Stimulated activated memory B cell treated with anti-CD40 and anti-IgM and Interleukin-4, amounts not matched to agents 10 μg/mL and 1 μg/mL and 100 μg/mL, for 72 hours (primary cell): ENCODE measurements around the gene ARL15.

Experiments
- ATAC-seq: fragments of 150-1000 bp; cut with Tn5 transposase; 2 replicates; pipeline ENCODE4 v1.10.0; 2021
- H3K27ac Mint-ChIP-seq: one replicate; pipeline ENCODE4 v1.8.0; 2022; ENCODE audit warnings: mild to moderate bottlenecking, mixed read lengths
- H3K27me3 Mint-ChIP-seq: one replicate; pipeline ENCODE4 v1.8.0; 2022; ENCODE audit warnings: mixed read lengths
- H3K36me3 Mint-ChIP-seq: one replicate; pipeline ENCODE4 v1.8.0; 2022; ENCODE audit warnings: mixed read lengths
- H3K4me1 Mint-ChIP-seq: one replicate; pipeline ENCODE4 v1.8.0; 2022; ENCODE audit warnings: mixed read lengths
- H3K4me3 Mint-ChIP-seq: one replicate; pipeline ENCODE4 v1.8.0; 2022; ENCODE audit warnings: mild to moderate bottlenecking, moderate library complexity, mixed read lengths
- H3K9me3 Mint-ChIP-seq: one replicate; pipeline ENCODE4 v1.8.0; 2022; ENCODE audit warnings: mixed read lengths

The ARL15 gene

DNA sequence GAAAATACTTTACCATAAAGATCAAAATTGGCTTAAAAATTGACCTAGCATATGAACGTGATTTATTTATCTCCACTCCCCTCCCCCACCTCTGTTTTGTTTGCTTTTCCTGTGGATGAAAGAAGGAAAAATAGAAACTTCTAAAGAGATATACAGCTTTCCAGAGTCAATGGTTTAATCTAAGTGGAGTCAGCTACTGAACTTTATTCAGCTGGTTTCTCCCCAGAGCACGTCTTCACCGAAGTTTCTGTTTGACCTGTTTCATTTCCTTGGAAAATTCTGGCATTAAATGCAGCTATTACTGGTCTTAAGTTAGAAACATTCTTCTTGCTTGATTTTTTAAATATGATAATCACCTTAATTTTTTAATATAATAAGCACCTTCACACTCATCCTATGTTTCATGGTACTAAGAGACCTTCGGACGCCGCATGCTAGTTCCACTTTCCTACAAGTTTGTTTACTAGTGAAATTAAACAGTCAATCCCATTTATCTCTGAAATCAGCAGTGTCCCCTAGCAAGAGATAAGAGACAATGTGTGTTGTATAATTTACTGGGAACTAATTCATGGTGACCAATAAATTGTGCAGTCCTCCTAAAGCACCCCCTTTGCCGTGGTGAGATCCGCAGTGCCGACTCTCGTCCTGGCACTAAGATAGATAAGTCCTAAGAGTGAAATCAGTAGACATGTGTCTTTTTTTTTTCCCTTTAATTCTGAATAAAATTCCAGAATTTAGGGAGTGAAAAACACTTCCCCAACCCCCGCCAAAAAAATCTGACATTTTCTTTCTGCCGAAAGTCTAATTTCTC, 89.9 kb downstream of the ARL15 start:
- Mint-ChIP-seq H3K36me3 (peaks cover 5% of the 10 kb centered on the region), H3K27ac (no peak overlapping the region), H3K4me3 (no peak overlapping the region), H3K9me3 (no peaks in the 10 kb centered on the region), H3K4me1 (peaks cover 4% of the 10 kb centered on the region), H3K27me3 (no peaks in the 10 kb centered on the region)
- ATAC-seq: no peak

- no peak overlapping the region for H3K27ac Mint-ChIP-seq
- ATAC-seq: no peak
- H3K9me3 Mint-ChIP-seq: no peaks in the 10 kb centered on the region
- no peak overlapping the region for H3K4me3 Mint-ChIP-seq
- peaks cover 5% of the 10 kb centered on the region for H3K4me1 Mint-ChIP-seq
- H3K36me3 Mint-ChIP-seq: no peaks in the 10 kb centered on the region
- no peaks in the 10 kb centered on the region for H3K27me3 Mint-ChIP-seq
Observed at GRCh38 chr5:54217826-54218503, 92.4 kb downstream of the ARL15 start.

- Mint-ChIP-seq H3K36me3 (no peaks in the 10 kb centered on the region), H3K9me3 (no peaks in the 10 kb centered on the region), H3K4me1 (peaks cover 15% of the 10 kb centered on the region), H3K4me3 (no peak overlapping the region), H3K27me3 (no peaks in the 10 kb centered on the region), H3K27ac (no peak overlapping the region)
- ATAC-seq: no peak
Observed at GRCh38 chr5:54215233-54215736, 95.1 kb downstream of the ARL15 start.

DNA sequence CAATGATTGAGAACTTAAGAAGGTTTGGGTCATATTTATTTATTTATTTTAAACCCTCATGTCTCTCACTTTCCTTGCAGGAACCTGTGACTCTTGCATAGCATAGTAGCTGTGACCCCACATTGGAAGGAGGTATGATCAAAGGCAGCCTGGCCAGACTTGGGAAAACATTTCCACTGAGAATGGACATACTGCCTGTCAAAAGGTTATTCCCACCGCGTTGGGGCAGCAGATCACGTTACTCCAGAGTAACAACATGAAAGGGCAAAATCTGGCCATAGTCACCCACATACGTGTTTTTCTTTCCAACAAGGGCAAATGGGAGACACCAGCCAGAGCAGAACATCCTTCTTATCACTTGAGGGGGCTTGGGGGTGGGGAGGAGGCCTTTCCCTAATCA, 95.7 kb downstream of the ARL15 start:
- Mint-ChIP-seq H3K27me3 (no peaks in the 10 kb centered on the region), H3K4me3 (no peak overlapping the region), H3K9me3 (no peaks in the 10 kb centered on the region), H3K4me1 (peaks cover 15% of the 10 kb centered on the region), H3K27ac (no peak overlapping the region), H3K36me3 (no peaks in the 10 kb centered on the region)
- no peak for ATAC-seq

DNA sequence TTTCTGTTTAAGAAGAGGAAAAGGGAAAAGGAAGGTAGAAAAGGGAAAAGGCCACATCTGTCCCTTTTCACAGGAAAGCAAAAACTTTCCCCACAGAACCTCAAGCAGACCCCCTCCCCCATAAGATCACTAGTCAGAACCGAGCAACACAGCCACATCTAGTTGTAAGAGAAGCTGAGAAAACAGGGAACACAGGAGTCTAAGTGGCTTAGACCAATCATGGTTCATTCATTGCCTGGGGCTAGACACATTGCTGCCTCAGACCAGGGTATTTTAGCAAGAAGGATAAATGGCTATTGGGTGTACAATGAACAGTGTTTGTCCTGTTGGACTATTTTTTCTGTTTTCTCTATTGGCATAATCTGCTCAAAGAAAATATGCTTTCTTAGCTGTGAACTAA, 98.0 kb downstream of the ARL15 start:
- H3K27me3 Mint-ChIP-seq: no peaks in the 10 kb centered on the region
- no peak for ATAC-seq
- H3K4me1 Mint-ChIP-seq: peaks cover 33% of the 10 kb centered on the region
- H3K4me3 Mint-ChIP-seq: no peak overlapping the region
- H3K9me3 Mint-ChIP-seq: no peaks in the 10 kb centered on the region
- no peaks in the 10 kb centered on the region for H3K36me3 Mint-ChIP-seq
- H3K27ac Mint-ChIP-seq: no peak overlapping the region

DNA sequence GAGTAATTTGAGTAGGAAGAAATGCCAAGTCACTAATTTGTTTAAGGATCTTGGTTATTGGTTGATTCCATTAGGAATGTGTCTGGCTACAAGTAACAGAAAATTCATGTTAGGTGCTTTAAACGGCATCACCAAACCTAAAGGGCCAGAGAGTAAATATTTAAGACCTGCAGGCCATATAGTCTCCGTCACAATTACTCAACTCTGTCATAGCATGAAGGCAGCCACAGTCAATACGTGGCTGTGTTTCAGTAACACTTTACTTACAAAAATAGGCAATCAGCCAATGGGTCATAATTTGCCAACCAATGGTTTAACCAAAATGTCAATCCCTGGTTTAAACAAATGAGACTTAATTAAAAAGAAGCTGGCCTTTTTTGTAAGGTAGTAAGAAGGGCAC, 98.5 kb downstream of the ARL15 start:
- H3K4me3 Mint-ChIP-seq: no peak overlapping the region
- H3K4me1 Mint-ChIP-seq: peaks cover 37% of the 10 kb centered on the region
- no peaks in the 10 kb centered on the region for H3K9me3 Mint-ChIP-seq
- H3K27ac Mint-ChIP-seq: no peak overlapping the region
- no peak for ATAC-seq
- H3K27me3 Mint-ChIP-seq: no peaks in the 10 kb centered on the region
- H3K36me3 Mint-ChIP-seq: no peaks in the 10 kb centered on the region

- Mint-ChIP-seq H3K27ac (peak overlapping the region; percentile 17), H3K36me3 (peaks cover 11% of the 10 kb centered on the region), H3K4me3 (no peak overlapping the region), H3K9me3 (no peaks in the 10 kb centered on the region), H3K27me3 (no peaks in the 10 kb centered on the region), H3K4me1 (peaks cover 40% of the 10 kb centered on the region)
- ATAC-seq: no peak
Observed at GRCh38 chr5:54207566-54207965, 102.8 kb downstream of the ARL15 start.

DNA sequence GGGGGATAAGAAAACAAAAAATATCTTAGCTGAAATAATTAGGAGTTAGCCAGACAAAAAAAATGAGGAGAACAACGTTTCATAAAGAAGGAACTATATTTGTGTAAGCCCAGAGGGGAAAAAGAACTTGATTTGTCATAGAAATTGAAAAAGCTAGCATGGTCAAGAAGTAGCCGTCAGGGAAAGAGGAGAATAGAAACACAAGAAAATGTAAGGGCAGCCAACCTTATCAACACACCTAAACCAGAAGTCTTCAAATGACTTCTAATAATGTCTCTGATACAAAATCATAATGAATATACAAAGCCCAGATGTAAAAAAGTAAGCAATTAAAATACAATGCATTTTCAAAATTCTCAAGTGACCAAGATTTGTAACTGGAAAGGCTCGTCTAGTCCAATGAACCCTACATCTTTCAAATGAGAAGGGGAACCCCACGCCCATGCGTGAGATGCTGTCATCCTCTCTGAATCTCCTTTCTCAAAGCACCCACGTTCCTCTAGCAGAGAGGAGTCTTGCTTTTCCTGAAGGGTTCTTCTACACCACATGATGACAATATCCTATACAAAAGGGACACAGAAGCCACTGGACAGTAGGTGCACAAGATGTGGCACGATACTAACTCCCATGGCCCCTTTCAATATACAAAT, 103.7 kb downstream of the ARL15 start:
- peak overlapping the region; percentile 17 for H3K27ac Mint-ChIP-seq
- H3K27me3 Mint-ChIP-seq: no peaks in the 10 kb centered on the region
- H3K9me3 Mint-ChIP-seq: no peaks in the 10 kb centered on the region
- H3K4me3 Mint-ChIP-seq: peak overlapping the region; percentile 42
- peak; percentile 70 for ATAC-seq
- H3K36me3 Mint-ChIP-seq: peaks cover 15% of the 10 kb centered on the region
- H3K4me1 Mint-ChIP-seq: peaks cover 33% of the 10 kb centered on the region

- Mint-ChIP-seq H3K36me3 (peaks cover 23% of the 10 kb centered on the region), H3K27ac (peak overlapping the region; percentile 17), H3K4me3 (no peak overlapping the region), H3K9me3 (peaks cover 7% of the 10 kb centered on the region), H3K4me1 (peaks cover 33% of the 10 kb centered on the region), H3K27me3 (no peaks in the 10 kb centered on the region)
- ATAC-seq: no peak
Observed at GRCh38 chr5:54205918-54206317, 104.5 kb downstream of the ARL15 start.

- H3K27me3 Mint-ChIP-seq: no peaks in the 10 kb centered on the region
- H3K36me3 Mint-ChIP-seq: peaks cover 24% of the 10 kb centered on the region
- peaks cover 7% of the 10 kb centered on the region for H3K9me3 Mint-ChIP-seq
- ATAC-seq: no peak
- H3K4me3 Mint-ChIP-seq: no peak overlapping the region
- H3K4me1 Mint-ChIP-seq: peaks cover 33% of the 10 kb centered on the region
- H3K27ac Mint-ChIP-seq: no peak overlapping the region
Observed at GRCh38 chr5:54205453-54205852, 104.9 kb downstream of the ARL15 start.

GRCh38 chr5:54197018-54197417, 113.4 kb downstream of the ARL15 start:
- Mint-ChIP-seq H3K36me3 (peaks cover 10% of the 10 kb centered on the region), H3K4me1 (peaks cover 31% of the 10 kb centered on the region), H3K27ac (no peak overlapping the region), H3K4me3 (no peak overlapping the region), H3K27me3 (no peaks in the 10 kb centered on the region), H3K9me3 (peaks cover 7% of the 10 kb centered on the region)
- no peak for ATAC-seq

- peaks cover 44% of the 10 kb centered on the region for H3K4me1 Mint-ChIP-seq
- ATAC-seq: no peak
Observed at GRCh38 chr5:54195701-54196100, 114.7 kb downstream of the ARL15 start.

DNA sequence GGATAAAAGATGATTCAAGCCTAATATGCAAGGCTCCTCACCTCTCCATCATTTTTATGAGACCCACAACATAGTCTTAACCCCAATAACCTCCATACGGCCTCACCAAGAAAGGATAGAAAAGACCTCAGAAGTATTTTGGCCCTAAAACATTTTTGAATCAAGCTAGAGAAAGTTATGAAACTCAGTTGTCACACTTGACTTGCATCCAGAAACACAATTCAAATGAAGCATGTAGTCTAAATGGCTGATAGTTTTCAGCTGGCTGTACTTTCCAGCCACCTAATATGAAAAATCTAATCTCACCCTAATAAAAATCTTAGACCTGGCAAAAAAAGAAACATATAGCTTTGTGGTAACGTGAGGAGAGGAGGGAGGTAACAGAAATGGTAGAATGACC, 116.1 kb downstream of the ARL15 start:
- Mint-ChIP-seq H3K36me3 (no peaks in the 10 kb centered on the region), H3K27ac (no peak overlapping the region), H3K4me3 (no peak overlapping the region), H3K9me3 (no peaks in the 10 kb centered on the region), H3K4me1 (peaks cover 47% of the 10 kb centered on the region), H3K27me3 (no peaks in the 10 kb centered on the region)
- no peak for ATAC-seq

More at GRCh38 chr5:54195701-54196100, 114.7 kb downstream of the ARL15 start:
- no peak overlapping the region for H3K27ac Mint-ChIP-seq
- no peaks in the 10 kb centered on the region for H3K36me3 Mint-ChIP-seq
- no peaks in the 10 kb centered on the region for H3K9me3 Mint-ChIP-seq
- no peak overlapping the region for H3K4me3 Mint-ChIP-seq
- H3K27me3 Mint-ChIP-seq: no peaks in the 10 kb centered on the region

DNA sequence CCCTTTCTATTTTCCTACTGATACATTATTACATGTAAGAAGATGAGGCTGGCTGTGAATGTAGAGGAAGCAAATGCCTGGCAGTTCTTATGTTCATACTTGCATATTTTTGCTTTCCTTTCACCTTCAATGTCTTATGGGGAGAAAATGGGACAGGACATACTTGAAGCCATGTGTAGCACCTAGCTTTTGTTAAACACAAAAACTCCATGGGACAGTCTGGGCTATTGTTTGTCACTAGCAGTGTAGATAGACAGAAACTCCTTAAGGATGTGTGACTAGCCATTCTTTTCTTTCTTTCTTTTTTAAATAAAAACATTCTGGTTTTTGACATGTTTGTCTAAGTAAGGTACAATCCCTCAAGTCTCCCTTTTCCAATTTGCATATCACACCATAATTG, 122.7 kb downstream of the ARL15 start:
- Mint-ChIP-seq H3K9me3 (peaks cover 2% of the 10 kb centered on the region), H3K4me3 (no peak overlapping the region), H3K4me1 (peaks cover 32% of the 10 kb centered on the region), H3K27ac (peak overlapping the region; percentile 44), H3K27me3 (no peaks in the 10 kb centered on the region), H3K36me3 (peaks cover 10% of the 10 kb centered on the region)
- no peak for ATAC-seq

DNA sequence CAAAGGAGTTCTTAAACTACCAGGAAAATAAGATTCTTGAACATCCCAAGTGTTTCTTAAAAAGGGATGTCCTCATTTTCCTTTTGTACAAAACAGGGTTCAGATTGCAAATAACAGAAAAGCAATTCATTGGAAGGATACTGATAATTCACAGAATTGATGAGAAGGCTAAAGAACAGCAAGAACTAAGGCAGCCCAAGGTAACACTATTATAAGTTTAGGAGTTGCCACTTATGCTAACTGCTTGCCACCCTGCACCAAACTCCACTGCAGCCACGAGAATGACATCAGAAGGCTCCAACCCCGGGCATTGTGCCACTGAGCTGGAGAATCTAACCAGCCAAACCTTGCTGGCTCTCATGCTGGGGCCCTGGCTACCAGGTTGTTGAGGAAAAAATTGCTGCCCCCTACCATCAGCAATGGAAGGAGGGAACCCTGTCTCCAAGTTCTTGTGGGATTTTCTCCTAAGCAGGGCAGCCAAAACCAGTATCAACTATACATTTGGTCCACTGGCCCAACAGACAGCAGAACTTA, 123.4 kb downstream of the ARL15 start:
- Mint-ChIP-seq H3K27ac (no peak overlapping the region), H3K4me3 (no peak overlapping the region), H3K4me1 (peaks cover 25% of the 10 kb centered on the region), H3K27me3 (no peaks in the 10 kb centered on the region), H3K36me3 (peaks cover 10% of the 10 kb centered on the region), H3K9me3 (peaks cover 2% of the 10 kb centered on the region)
- ATAC-seq: no peak
